ENCODE data around the gene NEXN. TPM values are rescaled to one million over a fixed set of nuclear protein-coding genes. Genes with fewer than 3 reads are reported as not detected.
A peak's percentile ranks its signal among the peaks of the same experiment; 100 is the strongest.

Gene NEXN
- total RNA-seq, 1 donor = 17.6 TPM

- no peak for TF ChIP-seq CTCF (IDR thresholded peaks at IDR 0.05; ENCODE audit: insufficient read depth, low read length)
- no peak overlapping the region for H3K4me3 ChIP-seq (ENCODE audit: low read depth, low read length)
- peak; percentile 92 for DNase-seq (ENCODE audit: low read depth)
Observed at GRCh38 chr1:77925518-77925917, 37.1 kb downstream of the NEXN start.

- DNase-seq (ENCODE audit: low read depth) = peak; percentile 64
- H3K4me3 ChIP-seq (ENCODE audit: low read depth, low read length) = no peak overlapping the region
- TF ChIP-seq CTCF (IDR thresholded peaks at IDR 0.05; ENCODE audit: insufficient read depth, low read length) = no peak
Observed at GRCh38 chr1:77925956-77926355, 37.5 kb downstream of the NEXN start.

- no peak overlapping the region for H3K4me3 ChIP-seq (ENCODE audit: low read depth, low read length)
- no peak for TF ChIP-seq CTCF (IDR thresholded peaks at IDR 0.05; ENCODE audit: insufficient read depth, low read length)
- DNase-seq (ENCODE audit: low read depth) = no peak
Observed at GRCh38 chr1:77926561-77927357, 38.3 kb downstream of the NEXN start.

GRCh38 chr1:77927414-77927813 lies 39.0 kb downstream of the NEXN start:
- TF ChIP-seq CTCF (IDR thresholded peaks at IDR 0.05; ENCODE audit: insufficient read depth, low read length) = no peak
- no peak for DNase-seq (ENCODE audit: low read depth)

GRCh38 chr1:77929806-77930205 lies 41.4 kb downstream of the NEXN start:
- DNase-seq (ENCODE audit: low read depth) = no peak

More at GRCh38 chr1:77927414-77927813, 39.0 kb downstream of the NEXN start:
- H3K4me3 ChIP-seq (ENCODE audit: low read depth, low read length) = no peak overlapping the region

GRCh38 chr1:77938651-77939050 lies 50.2 kb downstream of the NEXN start:
- H3K4me3 ChIP-seq (ENCODE audit: low read depth, low read length) = no peak overlapping the region
- DNase-seq (ENCODE audit: low read depth) = no peak
- TF ChIP-seq CTCF (IDR thresholded peaks at IDR 0.05; ENCODE audit: insufficient read depth, low read length) = no peak

More at GRCh38 chr1:77929806-77930205, 41.4 kb downstream of the NEXN start:
- no peak for TF ChIP-seq CTCF (IDR thresholded peaks at IDR 0.05; ENCODE audit: insufficient read depth, low read length)
- H3K4me3 ChIP-seq (ENCODE audit: low read depth, low read length) = no peak overlapping the region
